Kidney epithelial cell (primary cell): ENCODE measurements around the gene MPC1L. TPM values are rescaled to one million over a fixed set of nuclear protein-coding genes. Genes with fewer than 3 reads are reported as not detected.

ENCODE experiments used
- DNase-seq: peaks from one replicate; pipeline ENCODE4 v3.0.0-alpha.2; 2010; ENCODE audit warnings: low read depth
- H3K27me3 ChIP-seq: 2 replicates; pipeline ENCODE4 v1.6.0; 2011; ENCODE audit warnings: low read length; ENCODE audit not compliant: control insufficient read depth, insufficient read depth
- H3K36me3 ChIP-seq: 2 replicates; pipeline ENCODE4 v1.5.1; 2011; ENCODE audit warnings: low read length; ENCODE audit not compliant: control insufficient read depth, insufficient read depth
- H3K4me3 ChIP-seq: 2 replicates; pipeline ENCODE4 v1.5.1; 2011; ENCODE audit warnings: low read depth, mild to moderate bottlenecking, control low read depth, low read length
- total RNA-seq: library from RNA; depleted of rRNA; stranded (reverse); fragments of >200 nt; gene quantifications from 2 replicates; pipeline ENCODE4 v1.2.3, GENCODE V29; 2015
- TF ChIP-seq, protein P1 (sequence below): IDR thresholded peaks from 2 replicates; pipeline ENCODE4 v1.5.1; 2011; ENCODE audit warnings: mild to moderate bottlenecking, moderate library complexity, low read length, control low read depth, inconsistent platforms; ENCODE audit not compliant: insufficient read depth, poor library complexity, severe bottlenecking

The MPC1L gene
- total RNA-seq, 1 donor from 2014 or later: not detected

DNA sequence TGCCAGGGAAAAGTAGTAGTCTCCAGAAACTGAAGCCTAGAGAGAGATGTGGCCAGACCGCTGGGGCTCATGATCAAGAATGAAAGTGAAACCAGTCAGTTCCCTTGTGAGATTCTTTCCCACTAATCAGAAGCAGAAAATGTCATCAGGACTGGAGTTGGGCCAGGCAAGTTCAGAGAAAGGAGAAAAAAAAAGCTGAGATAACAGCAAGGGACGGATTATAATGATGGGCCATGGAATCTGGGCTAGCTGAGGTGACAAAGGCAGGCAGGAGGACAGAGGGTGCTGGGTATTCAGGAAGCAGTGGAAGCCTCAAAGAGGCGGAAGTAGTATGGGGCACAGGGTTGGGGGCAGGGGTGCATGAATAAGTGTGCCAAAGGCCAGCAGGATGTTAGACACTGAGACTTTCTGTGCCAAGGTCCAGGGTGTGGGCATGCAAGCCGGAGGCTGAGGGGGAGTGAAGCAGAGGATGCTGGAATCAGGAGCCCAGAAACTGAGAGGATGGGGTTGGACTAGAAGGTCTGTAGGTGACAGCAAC lies 21.7 kb downstream of the MPC1L start:
- DNase-seq: no peak
- TF ChIP-seq, protein P1, sequence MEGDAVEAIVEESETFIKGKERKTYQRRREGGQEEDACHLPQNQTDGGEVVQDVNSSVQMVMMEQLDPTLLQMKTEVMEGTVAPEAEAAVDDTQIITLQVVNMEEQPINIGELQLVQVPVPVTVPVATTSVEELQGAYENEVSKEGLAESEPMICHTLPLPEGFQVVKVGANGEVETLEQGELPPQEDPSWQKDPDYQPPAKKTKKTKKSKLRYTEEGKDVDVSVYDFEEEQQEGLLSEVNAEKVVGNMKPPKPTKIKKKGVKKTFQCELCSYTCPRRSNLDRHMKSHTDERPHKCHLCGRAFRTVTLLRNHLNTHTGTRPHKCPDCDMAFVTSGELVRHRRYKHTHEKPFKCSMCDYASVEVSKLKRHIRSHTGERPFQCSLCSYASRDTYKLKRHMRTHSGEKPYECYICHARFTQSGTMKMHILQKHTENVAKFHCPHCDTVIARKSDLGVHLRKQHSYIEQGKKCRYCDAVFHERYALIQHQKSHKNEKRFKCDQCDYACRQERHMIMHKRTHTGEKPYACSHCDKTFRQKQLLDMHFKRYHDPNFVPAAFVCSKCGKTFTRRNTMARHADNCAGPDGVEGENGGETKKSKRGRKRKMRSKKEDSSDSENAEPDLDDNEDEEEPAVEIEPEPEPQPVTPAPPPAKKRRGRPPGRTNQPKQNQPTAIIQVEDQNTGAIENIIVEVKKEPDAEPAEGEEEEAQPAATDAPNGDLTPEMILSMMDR: no peak
- Histone ChIP-seq H3K36me3 (no peaks in the 10 kb centered on the region), H3K4me3 (no peak overlapping the region), H3K27me3 (no peaks in the 10 kb centered on the region)

DNA sequence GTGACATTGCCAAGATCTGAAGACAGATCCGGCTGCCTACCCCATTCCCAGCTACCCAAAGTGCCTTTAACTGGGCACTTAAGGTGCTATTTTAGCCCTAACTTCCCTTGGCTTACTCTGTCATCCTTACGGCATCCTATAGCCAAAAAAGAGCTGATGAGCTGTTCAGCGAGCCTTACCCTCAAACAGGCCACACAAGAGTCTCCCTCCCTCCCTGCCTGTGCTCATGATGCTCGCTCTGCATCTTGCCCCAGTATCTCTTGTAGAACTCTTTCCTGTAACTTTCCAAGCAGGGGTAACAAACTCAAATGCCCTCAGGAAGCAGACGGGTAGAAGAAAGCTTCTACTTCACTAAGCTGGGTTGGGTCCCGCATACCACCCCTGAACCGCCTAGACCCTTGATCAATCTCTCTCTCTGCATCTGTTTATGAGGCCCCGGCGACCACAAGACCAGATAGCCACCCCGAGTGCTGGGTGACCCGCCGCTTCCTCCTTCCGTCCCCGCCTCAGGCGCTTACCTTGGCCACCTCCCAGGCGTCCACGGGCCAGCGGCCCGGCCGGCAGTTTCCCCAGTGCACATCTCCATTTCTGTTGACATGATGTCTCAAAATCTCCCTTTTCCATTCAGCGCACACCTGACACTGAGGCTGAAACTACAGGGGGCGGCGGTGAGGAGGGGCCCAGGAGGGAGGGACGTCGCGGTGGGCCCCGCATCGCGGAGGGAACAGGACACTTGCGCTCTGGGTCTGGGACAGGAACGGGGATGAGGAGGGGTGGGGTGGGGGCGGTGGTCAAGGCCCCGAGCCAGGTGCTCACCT lies 23.5 kb downstream of the MPC1L start:
- DNase-seq: no peak
- Histone ChIP-seq H3K4me3 (peak overlapping the region; percentile 79), H3K36me3 (no peaks in the 10 kb centered on the region), H3K27me3 (no peaks in the 10 kb centered on the region)
- TF ChIP-seq, protein P1: no peak

DNA sequence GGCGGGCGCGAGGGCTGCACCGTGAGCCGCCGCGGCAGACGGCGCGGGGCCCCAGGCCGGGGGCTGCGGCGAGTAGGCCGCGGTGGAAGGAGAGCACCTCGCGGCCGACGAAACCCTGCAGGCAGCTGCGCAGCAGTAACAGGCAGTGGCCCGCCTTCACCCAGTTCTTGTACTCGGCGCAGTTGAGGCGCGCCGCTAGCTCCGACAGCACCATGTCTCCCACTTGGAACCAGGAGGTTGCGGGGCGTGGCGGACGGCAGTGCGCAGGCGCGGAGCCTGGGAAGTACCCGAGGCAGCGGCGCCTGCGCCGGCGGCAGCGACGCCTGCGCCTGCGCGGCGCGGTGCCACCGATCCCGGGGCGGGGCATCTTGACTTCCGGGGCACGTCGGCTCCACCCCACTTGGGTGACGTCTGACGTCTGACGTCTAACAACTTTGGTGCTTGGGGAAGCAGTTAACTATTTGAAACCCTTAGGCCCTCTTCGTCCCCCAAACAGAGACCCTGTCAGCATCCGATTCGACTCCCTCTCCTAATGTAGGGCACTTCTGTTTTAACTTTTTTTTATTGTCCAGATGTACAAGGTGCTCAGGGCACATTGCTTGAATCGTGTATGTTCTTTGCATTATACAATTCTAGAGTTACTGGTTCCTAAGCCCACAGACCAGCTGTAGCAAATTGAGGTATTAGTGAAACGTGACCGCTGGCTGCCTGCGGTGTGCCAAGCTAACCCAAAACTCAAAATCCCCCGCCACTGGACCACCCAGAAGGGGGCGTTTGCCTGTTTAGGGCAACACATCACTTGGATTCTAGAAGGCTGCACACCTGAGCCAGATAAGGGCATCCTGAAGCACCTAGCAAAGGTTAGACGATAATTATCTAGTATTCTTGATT lies 24.3 kb downstream of the MPC1L start, which contains the start of gene CXorf38:
CXorf38 (minus strand) TSS at position 255 of the 891 bp plus-strand sequence; CDS start at position 214, 41 bp downstream.
- Histone ChIP-seq H3K4me3 (peak within 1 kb of the TSS; percentile 79), H3K36me3 (no peaks in the 10 kb centered on the region), H3K27me3 (no peaks in the 10 kb centered on the region)
- TF ChIP-seq, protein P1: no peak
- peak; percentile 54 for DNase-seq

DNA sequence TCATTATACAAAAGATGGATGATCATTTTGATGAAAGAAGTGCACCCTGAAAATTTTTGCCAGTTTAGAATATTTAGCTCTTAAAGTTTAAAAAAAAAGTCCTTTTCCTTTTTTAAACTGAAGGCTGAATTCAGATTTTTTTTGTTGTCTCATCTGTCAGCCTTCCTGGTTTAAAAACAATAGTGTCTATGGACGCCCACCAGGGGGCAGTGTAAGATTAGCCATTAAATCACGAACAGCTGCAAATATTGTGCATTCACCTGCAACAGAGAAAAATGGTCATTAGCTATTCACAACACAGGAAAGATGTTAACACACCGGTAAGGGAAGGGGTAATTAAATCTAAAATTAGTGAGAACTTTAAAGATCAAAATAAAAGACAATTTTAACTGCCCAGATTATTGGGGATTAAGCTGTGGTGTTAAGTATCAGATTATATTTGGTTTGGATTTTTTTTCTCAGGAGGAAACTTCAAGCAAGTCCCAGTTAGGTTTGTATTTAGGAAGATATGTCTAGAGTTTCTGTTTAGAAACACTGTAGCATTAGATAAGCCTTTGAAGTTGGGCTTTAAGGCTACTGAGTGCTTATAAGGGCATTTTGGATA lies 28.5 kb downstream of the MPC1L start:
- TF ChIP-seq, protein P1: peak; percentile 69
- DNase-seq: no peak
- H3K4me3 ChIP-seq: no peak overlapping the region
- H3K27me3 ChIP-seq: no peaks in the 10 kb centered on the region
- H3K36me3 ChIP-seq: no peaks in the 10 kb centered on the region

DNA sequence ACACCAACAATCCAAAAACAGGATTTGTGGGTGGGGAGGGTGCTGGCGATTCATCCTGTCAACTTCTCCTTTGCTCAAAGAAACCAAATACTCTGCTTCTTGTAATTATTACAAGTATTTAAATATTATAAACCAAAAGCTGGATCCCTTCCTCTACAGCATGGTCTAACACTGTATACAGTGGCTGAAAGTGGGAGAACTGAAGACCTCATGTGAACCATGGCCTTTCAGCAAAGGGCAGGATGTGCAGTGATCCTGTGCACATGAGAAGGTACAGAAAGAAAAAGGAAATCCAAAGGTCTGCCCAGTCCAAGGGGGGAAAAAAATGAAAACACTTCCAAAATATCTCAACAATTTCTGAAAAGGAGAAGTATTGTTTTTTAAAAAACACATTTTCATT lies 29.4 kb downstream of the MPC1L start:
- no peaks in the 10 kb centered on the region for H3K27me3 ChIP-seq
- H3K36me3 ChIP-seq: no peaks in the 10 kb centered on the region
- H3K4me3 ChIP-seq: no peak overlapping the region
- TF ChIP-seq, protein P1: no peak
- no peak for DNase-seq
